ENCODE results near the gene BTF3. TPM values are rescaled to one million over a fixed set of nuclear protein-coding genes. Genes with fewer than 3 reads are reported as not detected.

The BTF3 gene
- total and polyA plus RNA-seq, 2 experiments from 2014 or later = 506 to 1,148 TPM

DNA sequence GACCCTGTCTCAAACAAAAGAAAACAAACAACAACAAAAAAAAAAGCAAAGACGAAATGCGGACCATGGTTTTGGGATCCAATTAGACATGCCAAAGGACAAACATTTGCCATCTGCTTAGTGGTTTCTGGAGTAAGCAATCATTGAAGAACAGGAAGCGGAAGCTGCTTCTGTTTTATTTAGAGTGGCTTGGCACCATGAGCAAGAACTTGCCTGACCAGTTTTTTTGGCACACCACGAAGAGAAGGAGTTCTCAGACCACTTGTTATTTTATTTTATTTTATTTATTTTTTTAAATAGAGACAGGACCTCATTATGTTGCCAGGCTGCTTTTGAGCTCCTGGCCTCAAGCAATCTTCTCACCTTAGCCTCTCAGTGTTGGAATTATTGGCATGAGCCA, 17.0 kb downstream of the BTF3 start (continued):
- TF ChIP-seq, protein P1, sequence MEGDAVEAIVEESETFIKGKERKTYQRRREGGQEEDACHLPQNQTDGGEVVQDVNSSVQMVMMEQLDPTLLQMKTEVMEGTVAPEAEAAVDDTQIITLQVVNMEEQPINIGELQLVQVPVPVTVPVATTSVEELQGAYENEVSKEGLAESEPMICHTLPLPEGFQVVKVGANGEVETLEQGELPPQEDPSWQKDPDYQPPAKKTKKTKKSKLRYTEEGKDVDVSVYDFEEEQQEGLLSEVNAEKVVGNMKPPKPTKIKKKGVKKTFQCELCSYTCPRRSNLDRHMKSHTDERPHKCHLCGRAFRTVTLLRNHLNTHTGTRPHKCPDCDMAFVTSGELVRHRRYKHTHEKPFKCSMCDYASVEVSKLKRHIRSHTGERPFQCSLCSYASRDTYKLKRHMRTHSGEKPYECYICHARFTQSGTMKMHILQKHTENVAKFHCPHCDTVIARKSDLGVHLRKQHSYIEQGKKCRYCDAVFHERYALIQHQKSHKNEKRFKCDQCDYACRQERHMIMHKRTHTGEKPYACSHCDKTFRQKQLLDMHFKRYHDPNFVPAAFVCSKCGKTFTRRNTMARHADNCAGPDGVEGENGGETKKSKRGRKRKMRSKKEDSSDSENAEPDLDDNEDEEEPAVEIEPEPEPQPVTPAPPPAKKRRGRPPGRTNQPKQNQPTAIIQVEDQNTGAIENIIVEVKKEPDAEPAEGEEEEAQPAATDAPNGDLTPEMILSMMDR (conservative IDR thresholded peaks at IDR 0.05; ENCODE audit: low read depth in 2 of 2) = no peak
- TF ChIP-seq ZNF114 (CRISPR knock-in tag; IDR thresholded peaks at IDR 0.05) = no peak
- TF ChIP-seq, protein P2, sequence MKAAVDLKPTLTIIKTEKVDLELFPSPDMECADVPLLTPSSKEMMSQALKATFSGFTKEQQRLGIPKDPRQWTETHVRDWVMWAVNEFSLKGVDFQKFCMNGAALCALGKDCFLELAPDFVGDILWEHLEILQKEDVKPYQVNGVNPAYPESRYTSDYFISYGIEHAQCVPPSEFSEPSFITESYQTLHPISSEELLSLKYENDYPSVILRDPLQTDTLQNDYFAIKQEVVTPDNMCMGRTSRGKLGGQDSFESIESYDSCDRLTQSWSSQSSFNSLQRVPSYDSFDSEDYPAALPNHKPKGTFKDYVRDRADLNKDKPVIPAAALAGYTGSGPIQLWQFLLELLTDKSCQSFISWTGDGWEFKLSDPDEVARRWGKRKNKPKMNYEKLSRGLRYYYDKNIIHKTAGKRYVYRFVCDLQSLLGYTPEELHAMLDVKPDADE (IDR thresholded peaks at IDR 0.05) = no peak
- no peak for TF ChIP-seq JUNB (IDR thresholded peaks at IDR 0.05; ENCODE audit: unreplicated experiment)
- no peak for TF ChIP-seq CREB1 (CRISPR knock-in tag; IDR thresholded peaks at IDR 0.05; ENCODE audit: low read depth)
- TF ChIP-seq STAT1 (IDR thresholded peaks at IDR 0.05; ENCODE audit: unreplicated experiment) = no peak
- TF ChIP-seq ZNF331 (CRISPR knock-in tag; IDR thresholded peaks at IDR 0.05; ENCODE audit: low read depth) = no peak
- no peak for TF ChIP-seq NANOG (IDR thresholded peaks at IDR 0.05; ENCODE audit: borderline replicate concordance)

DNA sequence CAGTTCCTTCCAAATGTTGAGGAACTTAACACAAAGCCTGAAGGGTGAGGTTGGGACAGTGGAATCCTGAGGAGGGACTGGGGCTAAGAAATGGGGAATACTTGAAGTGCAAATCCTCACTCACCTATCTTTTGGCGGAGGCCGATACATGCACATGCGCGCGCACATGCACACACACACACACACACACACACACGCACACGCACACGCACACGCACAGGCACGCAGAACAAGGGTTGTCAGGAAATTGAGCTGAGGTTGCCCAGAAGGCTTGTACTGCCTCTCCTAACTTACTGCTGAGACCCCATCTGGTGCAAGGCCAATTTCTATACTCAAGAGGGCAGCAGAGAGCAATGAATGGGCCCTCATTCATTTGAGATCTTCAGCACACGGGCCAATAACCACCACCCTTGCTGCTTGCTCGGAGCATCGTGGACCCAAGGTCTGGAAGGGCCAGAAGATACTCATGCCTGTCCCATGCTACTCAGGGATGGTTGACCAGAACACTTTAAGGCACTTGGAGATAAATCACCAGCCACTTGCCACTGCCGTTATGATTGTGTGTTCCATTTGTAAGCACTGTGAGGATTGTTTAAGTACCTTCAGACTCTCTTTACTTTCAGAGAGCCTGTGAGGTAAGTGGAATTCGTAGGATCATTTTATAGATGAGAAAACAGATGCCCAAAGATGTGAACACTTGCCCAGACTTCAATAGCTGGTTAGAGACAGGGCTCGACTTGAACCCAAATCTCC, 21.5 kb downstream of the BTF3 start:
- 0 out of 2 replicates have a peak, but pooled peaks cover 4% of the 10 kb centered on the region for H3F3A ChIP-seq (replicated peaks; ENCODE audit: low read depth)
- peak overlapping the region; percentile 44; the same call in 1 of the 2 replicates for H3K4me2 ChIP-seq
- Mint-ChIP-seq H3K9me3 (no peaks in the 10 kb centered on the region), H3K36me3 (ENCODE audit: low read depth) (no peaks in the 10 kb centered on the region), H3K4me1 (peaks cover 24% of the 10 kb centered on the region), H3K27me3 (ENCODE audit: insufficient read depth, low read depth, poor library complexity) (peaks cover 2% of the 10 kb centered on the region), H3K4me3 (peak overlapping the region; percentile 59), H3K27ac (peak overlapping the region; percentile 49; the same call in 1 of the 2 replicates)
- no peaks in the 10 kb centered on the region for H3K27me3 ChIP-seq (ENCODE audit: insufficient read depth)
- H2AFZ ChIP-seq = peak overlapping the region; percentile 98
- no peaks in the 10 kb centered on the region for H3K79me2 ChIP-seq (replicated peaks; ENCODE audit: insufficient read depth)
- no peak overlapping the region for H3K4me3 ChIP-seq
- peaks cover 14% of the 10 kb centered on the region for H3K4me1 ChIP-seq (ENCODE audit: insufficient read depth)
- TF ChIP-seq, protein P1 (conservative IDR thresholded peaks at IDR 0.05; ENCODE audit: low read depth in 2 of 2) = peak; percentile 77 to 92
- TF ChIP-seq EZH2 (IDR thresholded peaks at IDR 0.05; ENCODE audit: low read depth, unreplicated experiment) = no peak
- no peak for TF ChIP-seq NANOG (IDR thresholded peaks at IDR 0.05; ENCODE audit: borderline replicate concordance)
- TF ChIP-seq, protein P3, sequence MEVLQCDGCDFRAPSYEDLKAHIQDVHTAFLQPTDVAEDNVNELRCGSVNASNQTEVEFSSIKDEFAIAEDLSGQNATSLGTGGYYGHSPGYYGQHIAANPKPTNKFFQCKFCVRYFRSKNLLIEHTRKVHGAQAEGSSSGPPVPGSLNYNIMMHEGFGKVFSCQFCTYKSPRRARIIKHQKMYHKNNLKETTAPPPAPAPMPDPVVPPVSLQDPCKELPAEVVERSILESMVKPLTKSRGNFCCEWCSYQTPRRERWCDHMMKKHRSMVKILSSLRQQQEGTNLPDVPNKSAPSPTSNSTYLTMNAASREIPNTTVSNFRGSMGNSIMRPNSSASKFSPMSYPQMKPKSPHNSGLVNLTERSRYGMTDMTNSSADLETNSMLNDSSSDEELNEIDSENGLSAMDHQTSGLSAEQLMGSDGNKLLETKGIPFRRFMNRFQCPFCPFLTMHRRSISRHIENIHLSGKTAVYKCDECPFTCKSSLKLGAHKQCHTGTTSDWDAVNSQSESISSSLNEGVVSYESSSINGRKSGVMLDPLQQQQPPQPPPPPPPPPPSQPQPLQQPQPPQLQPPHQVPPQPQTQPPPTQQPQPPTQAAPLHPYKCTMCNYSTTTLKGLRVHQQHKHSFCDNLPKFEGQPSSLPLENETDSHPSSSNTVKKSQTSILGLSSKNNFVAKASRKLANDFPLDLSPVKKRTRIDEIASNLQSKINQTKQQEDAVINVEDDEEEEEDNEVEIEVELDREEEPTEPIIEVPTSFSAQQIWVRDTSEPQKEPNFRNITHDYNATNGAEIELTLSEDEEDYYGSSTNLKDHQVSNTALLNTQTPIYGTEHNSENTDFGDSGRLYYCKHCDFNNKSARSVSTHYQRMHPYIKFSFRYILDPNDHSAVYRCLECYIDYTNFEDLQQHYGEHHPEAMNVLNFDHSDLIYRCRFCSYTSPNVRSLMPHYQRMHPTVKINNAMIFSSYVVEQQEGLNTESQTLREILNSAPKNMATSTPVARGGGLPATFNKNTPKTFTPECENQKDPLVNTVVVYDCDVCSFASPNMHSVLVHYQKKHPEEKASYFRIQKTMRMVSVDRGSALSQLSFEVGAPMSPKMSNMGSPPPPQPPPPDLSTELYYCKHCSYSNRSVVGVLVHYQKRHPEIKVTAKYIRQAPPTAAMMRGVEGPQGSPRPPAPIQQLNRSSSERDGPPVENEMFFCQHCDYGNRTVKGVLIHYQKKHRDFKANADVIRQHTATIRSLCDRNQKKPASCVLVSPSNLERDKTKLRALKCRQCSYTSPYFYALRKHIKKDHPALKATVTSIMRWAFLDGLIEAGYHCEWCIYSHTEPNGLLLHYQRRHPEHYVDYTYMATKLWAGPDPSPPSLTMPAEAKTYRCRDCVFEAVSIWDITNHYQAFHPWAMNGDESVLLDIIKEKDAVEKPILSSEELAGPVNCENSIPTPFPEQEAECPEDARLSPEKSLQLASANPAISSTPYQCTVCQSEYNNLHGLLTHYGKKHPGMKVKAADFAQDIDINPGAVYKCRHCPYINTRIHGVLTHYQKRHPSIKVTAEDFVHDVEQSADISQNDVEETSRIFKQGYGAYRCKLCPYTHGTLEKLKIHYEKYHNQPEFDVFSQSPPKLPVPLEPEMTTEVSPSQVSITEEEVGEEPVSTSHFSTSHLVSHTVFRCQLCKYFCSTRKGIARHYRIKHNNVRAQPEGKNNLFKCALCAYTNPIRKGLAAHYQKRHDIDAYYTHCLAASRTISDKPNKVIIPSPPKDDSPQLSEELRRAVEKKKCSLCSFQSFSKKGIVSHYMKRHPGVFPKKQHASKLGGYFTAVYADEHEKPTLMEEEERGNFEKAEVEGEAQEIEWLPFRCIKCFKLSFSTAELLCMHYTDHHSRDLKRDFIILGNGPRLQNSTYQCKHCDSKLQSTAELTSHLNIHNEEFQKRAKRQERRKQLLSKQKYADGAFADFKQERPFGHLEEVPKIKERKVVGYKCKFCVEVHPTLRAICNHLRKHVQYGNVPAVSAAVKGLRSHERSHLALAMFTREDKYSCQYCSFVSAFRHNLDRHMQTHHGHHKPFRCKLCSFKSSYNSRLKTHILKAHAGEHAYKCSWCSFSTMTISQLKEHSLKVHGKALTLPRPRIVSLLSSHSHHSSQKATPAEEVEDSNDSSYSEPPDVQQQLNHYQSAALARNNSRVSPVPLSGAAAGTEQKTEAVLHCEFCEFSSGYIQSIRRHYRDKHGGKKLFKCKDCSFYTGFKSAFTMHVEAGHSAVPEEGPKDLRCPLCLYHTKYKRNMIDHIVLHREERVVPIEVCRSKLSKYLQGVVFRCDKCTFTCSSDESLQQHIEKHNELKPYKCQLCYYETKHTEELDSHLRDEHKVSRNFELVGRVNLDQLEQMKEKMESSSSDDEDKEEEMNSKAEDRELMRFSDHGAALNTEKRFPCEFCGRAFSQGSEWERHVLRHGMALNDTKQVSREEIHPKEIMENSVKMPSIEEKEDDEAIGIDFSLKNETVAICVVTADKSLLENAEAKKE (CRISPR knock-in tag; IDR thresholded peaks at IDR 0.05) = peak; percentile 93
- DNase-seq (ENCODE audit: low spot score) (peak; percentile 93), ATAC-seq (peak; percentile 99)
- H3K9me2 ChIP-seq (ENCODE audit: insufficient read depth) = no peaks in the 10 kb centered on the region
- no peaks in the 10 kb centered on the region for H3K36me3 ChIP-seq (ENCODE audit: insufficient read depth)
- no peak overlapping the region for H3K27ac ChIP-seq (ENCODE audit: low read depth)
- no peaks in the 10 kb centered on the region for H4K20me1 ChIP-seq (replicated peaks; ENCODE audit: insufficient read depth)
